SIG-M5 treated with dmso at 0.1 percent for 504 hours (cell line): Measurements from ENCODE around the gene SULT2B1.
A peak's percentile ranks its signal among the peaks of the same experiment; 100 is the strongest.

Experiments
- DNase-seq: peaks from one replicate; lab custom pipeline; 2025; ENCODE audit not compliant: unreplicated experiment; lab: John Stamatoyannopoulos, UW

Gene SULT2B1

DNA sequence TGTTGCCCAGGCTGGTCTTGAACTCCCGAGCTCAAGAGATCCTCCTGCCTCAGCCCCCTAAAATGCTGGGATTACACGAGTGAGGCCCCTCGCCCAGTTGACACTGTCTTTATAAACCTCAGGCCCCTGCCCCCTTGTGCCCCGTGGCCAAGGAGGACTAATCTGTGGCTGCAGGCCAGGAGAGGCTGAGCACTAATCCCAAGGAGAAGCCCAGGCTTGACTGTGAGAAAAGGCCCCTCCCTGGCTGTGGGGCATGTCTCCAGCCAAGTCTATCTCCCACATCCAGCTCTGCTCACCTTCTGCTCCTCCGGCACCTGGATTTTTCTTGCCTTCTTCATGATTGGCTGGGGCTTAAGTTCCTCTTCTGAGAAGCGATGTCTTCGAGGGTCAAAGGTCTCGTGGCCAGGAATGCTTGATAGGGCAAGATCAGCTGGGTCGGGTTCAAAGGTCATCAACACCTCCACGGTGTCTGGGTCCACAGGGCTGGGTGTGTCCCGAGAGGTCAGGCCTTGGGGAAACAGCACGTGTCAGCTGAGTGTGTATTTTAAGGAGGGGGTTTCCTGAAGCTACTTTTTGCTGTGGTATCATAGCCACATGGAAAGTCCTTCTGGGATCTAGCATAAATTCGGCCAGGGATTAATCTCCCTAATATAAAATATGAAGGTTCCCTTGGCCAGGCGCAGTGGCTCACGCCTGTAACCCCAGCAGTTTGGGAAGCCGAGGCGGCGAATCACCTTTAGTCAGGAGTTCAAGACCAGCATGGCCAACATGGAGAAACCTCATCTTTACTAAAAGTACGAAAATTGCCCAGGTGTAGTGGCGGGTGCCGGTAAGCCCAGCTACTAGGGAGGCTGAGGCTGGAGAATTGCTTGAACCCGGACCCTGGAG is 81.4 kb downstream of the SULT2B1 start:
- no peak for DNase-seq

DNA sequence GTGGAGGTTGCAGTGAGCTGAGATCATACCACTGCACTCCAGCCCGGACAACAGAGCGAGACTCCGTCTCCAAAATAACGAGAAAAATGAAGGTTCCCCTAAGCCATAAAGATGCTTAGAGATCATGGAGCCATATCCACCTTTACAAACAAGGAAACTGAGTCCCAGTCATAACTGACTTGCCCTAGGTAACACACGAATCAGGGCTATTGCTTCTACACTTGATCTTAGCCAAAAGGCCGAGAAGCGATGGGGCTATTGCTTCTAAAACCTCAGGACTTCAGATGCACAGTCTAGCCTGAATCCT is 82.0 kb downstream of the SULT2B1 start:
- DNase-seq, result no peak

DNA sequence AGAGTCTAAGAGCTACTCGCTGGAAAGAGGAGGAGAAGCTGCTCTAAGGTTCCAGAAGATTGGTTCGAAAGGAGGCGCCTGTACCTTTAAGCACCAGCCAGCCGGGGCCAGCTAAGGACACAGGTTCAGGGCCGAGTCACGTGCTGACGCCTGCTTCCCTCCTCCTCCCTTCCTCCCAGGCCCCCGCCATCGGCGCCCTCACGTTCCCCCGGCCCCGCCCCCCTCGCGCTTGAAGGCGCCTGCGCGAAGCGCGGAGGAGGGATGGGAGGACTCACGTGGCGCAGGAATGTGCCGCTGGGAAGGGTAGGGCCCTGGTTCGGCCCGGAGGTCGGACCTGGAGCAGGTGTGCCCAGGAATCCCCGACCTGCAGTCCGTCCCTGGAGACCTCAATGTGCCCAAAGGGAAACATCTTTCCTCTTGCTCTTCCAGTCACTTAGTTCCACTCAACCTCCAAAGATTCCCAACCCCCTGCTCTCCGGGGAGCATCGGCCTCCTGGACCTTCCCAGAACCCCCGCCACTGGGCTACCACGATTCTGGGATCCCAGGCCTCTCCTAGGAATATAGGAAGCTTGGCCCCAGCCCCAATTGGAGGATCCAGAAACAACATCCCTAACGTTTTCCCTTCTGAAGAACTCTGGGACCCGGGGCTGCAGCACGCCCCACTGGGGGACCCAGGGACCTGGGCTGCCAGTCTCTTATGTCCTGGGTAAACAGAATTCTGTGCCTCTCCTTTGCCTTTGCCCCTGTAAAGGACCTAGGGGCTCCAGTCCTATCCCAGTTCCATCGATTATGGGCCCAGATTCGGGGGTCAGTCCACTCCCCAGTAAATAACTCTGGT is 82.7 kb downstream of the SULT2B1 start:
- peak; percentile 94 for DNase-seq

DNA sequence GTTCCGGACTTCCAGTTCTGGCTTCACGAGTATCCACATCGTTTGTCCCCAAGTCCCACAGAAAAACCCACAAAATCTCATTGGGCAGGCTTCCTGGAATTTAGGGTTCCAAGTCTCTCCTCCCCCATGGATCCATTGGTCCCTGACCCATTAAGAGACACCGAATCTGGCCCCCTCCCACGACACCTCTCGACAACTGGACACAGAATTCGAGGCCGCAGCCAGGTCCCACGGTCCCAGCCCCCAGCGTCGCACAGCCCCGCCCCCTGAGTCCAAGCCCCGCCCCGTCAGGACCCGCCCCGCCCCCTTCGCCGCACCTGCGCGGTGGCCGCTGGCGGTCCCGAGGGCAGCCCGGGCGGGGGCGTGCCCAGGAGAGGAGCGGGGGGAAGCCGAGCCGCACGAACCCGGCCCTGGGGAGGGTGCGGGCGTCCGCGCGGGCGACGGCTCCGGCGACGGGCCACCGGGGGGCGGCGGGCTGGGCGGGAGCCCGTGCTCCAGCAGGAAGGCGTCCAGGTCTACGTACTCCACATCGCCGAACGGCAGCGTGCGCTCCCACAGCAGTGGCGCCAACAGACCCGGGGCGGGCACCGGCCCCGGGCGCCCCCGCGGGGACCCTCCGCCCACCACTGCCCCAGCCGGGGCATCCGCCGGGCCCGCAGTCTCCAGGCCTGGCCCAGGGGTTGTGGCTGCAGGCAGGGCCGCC is 83.4 kb downstream of the SULT2B1 start:
- peak; percentile 36 for DNase-seq

DNA sequence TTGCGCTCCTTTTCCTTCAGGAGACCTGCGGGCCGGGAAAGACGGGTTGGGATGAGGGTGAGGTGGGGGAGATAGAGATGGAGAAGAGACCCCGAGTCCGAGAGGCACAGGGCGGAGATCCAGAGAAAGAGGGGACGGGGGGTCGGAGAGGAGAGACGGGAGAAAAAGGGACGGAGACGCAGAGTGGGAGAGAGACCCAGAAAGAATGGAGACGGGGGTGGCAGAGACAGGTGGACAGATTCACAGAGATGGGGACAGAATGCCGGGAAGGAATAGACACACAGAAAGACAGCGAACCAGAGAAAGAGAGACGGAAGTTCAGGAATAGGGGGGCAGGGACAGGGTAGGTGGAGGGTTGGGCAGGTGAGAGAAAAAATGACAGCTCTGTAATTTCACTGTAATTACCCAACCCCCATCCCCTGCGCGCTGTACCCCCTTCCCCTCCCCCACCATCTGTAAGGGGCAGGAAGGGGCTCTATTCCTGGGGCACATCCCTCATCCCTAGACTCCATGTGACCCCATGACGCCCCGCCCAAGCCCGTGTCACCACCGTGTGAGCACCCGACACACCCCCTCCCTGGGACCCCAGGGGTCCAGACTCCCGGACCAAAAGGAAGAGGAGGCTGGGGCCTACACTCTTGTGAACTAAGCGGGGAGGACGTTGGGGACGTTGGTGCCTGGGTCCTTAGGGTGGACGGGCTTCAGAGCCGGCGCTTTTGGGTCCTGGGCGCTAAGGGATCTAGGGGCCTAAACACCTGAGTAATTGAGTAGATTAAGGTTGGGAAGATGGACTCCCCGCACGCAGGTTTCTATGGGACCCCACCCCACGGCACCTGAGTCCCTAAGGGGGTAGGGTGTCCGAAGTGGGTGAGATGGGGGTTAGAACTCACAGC is 84.2 kb downstream of the SULT2B1 start:
- no peak for DNase-seq

DNA sequence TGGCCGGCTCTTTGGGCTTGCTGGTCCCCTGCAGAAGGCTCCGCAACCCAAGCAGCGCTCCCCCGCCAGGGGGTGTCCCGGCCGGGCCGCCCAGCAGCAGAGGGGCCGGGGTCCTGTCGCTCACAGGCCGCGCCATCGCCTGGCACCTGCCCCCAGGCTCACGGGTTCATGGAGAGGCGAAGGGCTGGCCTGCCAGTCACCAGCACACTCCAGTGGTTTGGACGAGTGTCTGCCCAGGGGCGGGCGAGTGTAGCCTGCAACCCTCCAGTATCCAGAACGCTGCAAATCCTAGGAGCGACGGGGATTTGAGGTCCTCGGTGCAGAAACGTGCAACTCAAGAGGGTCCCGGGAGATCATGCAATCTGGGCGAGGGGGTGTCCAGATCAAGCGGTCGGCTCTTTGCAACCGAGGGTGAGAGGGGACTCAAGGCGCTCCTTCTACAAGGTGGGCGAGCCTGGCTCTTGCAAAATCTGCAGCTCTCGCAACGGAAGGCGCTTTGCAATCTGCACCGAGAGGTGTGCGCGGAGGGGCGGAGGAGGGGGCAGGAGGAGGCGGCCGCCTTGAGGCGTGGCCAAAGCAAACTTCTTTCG is 85.0 kb downstream of the SULT2B1 start, which contains the start of gene DBP:
TSS of gene DBP (minus strand) at position 521 of the 590 bp plus-strand sequence. CDS start at position 136, 385 bp downstream.
- DNase-seq, result peak; percentile 71

DNA sequence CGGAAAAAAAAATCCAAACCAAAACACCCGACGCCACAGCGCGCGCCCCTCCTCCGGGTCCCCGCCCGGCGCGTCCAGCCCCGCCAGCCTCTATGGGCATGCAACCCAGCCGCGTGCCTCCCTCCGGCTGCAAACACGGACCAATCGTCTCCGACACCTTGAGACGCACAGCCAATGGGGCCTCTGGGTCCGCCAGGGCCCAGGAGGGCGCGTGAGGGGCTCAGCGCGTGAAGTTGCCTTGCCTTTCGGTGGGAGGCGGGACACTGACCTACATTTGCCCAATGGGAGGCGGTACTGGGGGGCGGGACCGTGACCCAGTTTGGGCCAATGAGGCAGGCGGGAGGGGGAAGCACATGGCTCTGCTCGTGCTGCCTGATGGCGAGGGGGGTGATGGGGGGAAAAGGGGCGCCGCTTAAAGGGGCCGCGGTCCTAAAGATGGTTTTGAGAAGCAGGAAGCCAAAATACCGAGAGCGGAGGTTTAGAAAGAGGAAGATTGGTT is 85.5 kb downstream of the SULT2B1 start:
- peak; percentile 100 for DNase-seq

DNA sequence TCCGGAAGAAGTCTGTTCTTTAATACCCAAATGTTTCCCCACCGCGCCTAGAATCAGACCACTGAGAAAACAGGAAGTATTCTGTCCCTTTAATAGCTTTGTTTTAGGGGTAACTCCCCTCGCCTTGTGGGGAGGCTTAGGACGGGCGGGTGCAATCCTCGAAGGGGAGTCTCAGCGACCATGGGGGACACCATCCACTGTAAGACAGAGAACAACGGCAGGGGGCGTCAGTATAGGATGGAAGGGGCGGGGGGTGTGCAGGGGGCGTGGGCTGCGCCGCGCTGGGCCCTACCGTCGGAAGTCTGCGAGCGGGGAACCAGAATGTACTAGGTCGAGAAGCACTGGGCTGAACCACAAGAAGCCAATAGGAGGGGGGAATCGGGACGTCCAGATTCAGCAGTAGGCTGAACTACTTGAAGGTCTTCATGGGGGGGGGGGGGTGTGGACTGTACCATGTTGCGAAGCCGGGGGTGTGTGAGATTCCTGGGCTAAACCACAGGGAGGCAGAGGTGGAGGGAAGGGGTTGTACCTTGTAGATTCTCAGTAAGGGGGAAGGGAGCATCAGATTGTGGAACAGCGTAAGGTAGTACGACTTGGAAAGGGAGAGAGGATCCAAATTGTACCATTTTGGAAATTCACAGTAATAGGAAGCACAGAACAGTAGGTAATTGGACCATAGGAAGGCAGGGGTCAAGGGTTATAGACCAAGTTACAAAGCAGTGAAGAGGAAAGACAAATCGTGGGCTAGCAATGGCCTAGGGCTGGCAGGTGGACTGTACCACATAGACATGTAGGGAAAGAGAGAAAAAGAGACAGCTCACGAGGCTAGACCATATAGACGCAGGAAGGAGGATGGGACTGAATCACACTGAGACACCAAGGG is 86.2 kb downstream of the SULT2B1 start:
- DNase-seq, result peak; percentile 89

DNA sequence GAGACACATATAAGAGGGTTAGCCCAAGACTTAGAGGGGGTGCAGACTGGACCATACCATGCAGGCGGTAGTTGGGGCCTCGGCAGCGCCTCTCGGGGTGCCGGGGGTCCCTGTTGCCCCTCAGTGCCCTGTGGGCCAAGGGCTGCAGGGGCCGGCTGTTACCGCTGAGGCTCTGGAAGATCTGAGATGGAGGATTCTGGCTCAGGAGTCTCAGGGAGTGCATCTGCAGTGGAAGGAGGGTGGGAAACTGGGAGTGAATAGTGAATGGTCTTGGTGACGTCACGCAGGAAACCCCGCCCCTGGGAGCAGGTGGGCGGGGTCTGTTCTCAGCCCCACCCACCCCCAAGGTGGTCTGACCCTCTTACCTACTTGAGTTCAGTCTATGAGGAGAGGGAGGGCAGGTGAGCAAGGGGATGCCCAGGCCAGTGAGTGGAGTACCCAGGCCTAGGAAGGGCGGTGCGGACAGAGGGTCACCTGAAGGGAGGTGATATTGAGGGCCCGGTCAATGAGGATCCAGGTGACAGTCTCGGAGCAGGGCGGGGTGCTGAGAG is 86.9 kb downstream of the SULT2B1 start:
- DNase-seq, result no peak

DNA sequence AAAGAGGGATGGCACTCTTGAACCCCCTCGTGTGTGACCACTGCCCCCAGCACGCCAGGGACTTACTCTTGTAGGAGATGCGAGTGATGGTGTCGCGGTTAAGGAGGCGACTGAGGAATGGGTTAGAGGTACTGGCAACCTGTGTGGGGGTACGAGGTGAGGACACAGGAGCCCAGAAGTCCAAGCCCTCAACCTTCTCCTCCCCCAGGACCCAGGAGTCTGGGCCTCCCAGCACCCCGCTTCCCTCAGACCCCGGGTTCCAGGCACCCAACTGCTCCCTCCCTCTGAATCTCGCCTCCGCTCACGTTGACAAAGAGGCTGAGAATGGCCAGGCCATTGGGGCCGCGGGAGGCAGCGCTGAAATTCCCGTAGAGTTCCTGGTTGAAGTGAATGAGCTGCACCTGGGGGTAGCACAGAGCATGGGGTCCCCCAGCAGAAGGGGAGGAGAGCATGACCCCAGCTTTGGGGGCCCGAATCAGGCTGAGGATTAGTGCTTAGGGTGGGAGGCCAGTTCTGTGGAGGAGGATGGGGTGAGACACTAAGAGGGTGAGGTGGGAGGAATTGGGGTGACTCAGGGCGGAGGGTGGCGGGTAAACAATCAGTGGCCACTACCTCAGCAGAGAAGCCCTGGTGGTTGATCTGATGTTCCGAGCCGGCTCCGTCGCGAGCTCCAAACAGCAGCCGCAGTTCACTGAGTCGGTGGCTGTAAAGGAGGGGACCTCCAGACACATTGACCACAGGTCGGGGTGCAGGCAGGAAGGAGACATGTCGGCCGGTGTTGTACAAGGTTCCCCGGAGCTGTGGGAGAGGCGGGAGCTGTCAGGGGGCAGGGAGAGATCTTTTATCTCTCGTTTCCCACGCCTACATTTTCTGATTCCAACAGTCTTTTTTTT is 87.8 kb downstream of the SULT2B1 start:
- no peak for DNase-seq

DNA sequence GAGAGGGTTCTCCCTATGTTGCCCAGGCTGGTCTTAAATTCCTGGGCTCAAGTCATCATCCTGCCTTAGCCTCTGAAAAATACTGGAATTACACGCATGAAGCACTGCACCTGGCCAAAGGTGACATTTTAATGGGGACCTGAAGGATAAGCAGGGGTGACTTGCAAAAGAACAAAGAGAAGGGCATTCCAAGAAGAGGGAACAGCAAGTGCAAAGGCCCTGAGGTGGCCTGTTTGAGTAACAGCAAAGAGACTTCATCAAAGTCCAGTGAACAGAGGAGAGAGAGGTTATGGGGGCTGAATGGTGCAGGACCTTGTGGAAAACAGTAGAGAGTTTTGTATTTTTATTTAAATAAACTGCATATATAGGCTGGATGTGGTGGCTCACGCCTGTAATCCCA is 89.9 kb downstream of the SULT2B1 start:
- no peak for DNase-seq

DNA sequence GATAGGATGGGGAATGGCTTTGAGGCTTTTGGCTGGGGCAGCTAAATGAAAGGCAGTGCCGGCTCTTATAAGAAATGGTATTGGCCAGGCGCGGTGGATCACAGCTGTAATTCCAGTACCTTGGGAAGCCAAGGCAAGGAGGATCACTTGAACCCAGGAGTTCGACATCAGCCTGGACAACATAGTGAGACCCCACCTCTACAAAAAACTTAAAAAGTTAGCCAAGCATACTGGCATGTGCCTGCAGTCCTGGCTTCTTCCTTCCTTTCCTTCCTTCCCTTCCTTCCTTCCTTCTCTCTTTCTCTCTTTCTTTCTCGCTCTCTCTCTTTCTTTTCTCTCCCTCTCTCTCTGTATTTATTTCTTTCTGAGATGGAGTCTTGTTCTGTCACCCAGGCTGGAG is 90.9 kb downstream of the SULT2B1 start:
- DNase-seq, result no peak

DNA sequence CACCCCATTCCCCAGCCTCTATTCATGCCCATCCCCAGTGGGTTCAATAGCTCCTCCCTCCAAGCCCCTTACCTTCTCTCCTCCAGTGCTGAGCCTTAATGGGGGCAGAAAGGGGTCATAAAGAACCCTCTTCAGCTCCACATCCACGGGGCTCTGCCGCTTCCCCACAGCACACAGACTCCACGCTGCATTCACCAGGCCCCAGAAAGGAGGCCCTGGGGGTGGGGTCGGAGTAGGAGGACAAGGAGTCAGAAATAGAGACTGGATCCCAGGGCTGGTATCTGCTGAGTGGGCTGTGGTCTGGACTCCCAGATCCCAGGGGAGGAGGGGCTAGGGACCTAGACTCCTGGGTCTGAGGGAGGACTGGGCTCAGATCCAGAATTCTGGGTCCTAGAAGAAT is 92.4 kb downstream of the SULT2B1 start:
- no peak for DNase-seq

DNA sequence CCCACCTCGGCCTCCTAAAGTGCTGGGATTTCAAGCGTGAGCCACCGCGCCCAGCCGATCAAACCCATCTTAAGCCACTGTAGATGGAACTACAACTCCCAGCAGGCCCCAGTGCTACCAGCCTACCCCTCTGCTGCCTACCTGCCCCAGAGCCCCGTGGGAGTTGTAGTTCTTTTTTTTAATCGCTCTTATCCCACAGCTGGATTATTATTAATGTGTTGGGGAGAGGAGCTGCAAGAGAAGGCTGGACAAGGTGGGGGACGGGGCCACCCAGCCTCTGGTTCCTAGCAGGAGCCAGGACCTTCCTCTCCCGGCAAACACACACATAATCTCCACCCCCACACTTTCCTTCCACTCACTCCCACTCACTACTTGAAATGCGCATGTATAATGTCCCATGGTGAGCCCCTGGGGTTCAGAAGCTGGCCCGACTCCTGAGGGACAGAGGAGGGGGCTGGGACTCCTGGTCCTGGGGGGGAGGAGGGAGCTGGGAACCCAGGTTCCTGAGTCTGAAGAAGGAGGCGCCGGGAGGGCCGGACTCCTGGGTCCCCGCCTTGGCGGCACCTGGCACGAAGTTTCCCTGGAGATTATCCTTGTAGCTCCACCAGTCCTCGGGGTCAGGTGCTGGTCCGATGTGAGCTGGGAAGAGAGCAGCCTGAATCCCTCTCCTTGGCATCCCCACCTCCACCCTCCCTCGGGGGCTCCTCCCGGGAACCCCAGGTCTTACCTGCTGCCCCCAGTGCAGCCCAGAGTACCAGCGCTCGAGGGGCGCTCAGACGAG is 93.1 kb downstream of the SULT2B1 start:
- DNase-seq, result peak; percentile 49

DNA sequence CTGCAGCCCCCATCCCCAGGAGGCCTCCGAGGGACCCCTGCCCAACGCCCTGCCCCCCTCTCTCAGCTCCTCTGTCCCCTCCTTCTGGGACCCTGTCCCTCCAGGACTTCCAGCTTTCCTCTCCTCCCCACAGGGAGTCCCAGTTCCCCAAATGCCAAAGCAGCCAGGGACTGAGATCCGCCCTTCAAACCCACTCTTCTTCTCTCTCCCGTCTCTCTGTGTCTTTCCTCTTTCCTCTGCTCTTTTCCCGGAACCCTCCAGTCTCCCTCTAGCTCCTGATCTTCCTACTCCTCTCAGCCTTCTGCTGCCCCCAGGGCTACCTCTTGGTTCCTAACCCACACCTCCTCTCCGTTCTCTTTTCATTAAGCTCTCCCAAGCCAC is 93.6 kb downstream of the SULT2B1 start:
- DNase-seq, result no peak

DNA sequence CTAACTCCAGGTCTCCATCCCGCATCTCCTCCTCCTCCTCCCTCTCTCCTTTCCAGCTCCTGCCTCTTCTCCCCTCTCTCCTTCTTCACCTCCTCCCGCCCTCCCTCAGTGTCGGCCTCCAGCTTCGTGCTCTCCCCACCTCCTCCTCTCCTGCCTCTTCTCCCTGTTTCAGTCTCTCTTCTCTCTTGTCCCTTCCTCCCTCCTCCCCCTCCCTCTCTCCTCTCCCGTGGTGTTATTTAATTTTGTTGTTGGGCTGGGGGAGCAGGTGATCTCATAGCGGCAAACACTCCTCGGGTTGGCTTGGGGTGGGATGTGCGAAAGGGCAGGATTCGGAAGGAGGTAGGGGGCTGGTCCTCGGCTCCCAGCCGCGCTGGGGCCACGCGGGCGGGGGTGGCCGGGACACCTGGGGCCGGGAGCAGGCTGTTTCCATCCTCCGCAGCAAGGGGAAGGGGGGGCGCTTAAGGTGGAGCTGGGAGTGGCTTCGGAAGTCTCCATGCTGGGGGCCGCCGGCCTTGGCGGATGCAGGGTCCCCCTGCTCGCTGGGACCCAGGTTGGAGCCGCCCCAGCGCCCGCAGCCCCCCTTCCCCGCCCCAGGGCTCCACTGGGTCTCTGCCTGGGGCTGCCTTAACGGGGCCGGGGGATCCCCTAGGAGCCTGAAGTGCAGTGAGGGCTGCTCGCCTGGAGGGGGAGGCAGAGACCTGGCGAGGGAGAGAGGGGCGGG is 94.2 kb downstream of the SULT2B1 start, which contains the start of gene CA11:
TSS of gene CA11 (minus strand) at position 187 of the 721 bp plus-strand sequence. CDS start 555 bp downstream, outside the sequence.
- peak; percentile 81 for DNase-seq
